GM19351 (cell line): ENCODE results near the gene PAEP.
"Not testable (repeated sequence)": the region's sequence is repeated elsewhere in the genome, so short reads cannot be mapped to it uniquely, and the experiment has no call there.

Experiments
- ATAC-seq: cut with Tn5 transposase; IDR thresholded peaks from one replicate; pipeline ENCODE4 v1.9.1; 2021; ENCODE audit warnings: mild to moderate bottlenecking, moderate library complexity; ENCODE audit not compliant: unreplicated experiment

PAEP gene

DNA sequence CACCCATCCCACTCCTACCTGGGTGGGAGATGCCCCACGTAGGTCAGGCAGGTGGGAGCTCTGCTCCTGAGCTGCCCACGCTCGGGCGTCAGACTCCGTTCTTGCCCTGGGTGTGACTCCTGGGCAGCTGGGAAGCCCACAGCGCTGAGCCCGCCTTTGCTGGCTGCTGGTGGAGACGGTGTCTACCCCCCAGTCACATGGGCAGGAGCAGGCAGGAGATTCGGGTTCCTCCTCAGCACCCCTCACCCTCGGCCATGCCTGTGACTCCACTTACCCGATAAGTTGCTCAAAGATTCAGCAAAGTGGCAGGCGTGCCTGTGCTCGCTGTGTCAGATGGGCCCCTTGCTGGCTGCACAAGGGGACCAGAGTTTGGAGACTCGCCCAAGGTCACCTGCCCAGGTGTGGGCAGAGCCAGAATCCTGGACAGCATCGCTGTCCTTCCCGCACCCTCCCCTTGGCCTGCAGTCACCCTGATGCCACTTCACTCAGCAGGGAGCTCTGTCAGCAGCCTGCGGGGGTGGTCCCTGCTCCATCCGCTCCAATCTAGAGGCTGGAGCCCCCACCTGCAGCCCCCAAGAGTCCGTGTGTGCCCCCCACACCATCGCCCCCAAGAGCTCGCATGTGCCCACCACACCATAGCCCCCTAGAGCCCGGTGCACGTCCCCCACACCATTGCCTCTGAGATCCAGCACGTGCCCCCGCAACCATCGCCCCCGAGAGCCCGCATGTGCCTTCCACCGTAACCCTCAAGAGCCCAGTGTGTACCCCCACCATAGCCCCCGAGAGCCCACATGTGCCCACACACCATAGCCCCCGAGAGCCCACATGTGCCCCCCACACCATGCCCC lies 36.1 kb upstream of the PAEP start:
- no peak for ATAC-seq

DNA sequence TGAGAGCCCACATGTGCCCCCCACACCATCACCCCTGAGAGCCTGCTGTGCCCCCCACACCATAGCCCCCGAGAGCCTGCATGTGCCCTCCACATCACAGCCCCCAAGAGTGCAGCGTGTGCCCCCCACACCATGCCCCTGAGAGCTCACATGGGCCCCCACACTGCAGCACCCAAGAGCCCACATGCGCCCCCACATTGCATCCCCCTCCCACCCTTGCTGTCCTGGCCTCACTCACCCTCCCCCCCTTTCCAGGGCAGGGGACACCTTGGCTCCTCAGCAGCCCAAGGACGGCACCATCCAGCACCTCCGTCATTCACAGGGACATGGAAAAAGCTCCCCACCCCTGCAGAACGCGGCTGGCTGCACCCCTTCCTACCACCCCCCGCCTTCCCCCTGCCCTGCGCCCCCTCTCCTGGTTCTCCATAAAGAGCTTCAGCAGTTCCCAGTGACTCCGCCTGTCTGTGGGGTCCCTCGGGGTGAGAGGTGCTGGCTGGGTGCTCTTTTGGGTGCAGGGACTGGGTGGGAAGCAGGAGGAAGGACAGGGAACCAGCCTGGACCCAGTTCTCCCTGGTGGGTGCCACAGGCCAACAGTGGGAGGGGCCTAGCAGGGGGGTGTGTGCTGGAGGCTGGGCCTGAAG lies 35.3 kb upstream of the PAEP start:
- ATAC-seq, result no peak

DNA sequence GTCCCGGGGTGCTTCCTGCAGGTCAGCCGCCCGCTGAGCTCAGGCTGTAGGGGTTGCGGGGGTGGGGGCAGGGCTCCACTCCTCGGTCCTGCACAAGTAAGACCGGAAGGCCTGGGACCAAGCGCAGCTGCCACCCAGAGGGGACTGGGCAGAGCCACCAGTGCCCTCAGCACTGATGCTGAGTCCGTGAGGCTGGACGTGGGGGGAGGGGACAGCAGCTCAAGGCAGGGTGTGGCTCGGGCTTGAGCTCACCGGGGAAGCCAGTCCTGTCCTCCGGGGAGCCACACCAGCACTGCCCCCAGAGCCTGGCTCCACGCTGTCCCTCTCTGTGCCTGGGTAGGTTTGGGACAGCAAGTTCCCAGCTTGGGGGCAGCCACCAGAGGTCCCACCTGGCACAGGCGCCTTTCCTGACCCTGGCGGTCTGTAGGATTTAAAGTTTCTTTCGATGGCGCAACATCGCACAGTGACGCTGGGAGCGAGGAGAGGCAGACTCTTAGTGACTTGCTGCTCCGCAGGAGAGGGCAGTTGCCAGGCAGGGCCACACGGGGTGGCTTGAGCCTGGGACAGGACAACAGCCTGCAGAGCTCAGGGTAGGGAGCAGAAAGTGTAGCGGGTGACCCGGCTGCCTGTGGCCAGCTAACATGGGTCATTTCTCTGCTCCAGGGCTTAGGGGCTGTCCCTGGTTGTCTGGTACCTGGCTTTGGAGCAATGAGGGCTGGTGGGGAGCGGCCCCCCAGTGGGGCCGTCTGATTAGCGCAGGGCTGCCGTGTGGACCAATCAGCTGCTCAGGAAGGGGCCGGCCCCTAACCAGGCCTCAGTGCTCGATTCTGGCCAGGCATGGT lies 34.6 kb upstream of the PAEP start:
- no peak for ATAC-seq

DNA sequence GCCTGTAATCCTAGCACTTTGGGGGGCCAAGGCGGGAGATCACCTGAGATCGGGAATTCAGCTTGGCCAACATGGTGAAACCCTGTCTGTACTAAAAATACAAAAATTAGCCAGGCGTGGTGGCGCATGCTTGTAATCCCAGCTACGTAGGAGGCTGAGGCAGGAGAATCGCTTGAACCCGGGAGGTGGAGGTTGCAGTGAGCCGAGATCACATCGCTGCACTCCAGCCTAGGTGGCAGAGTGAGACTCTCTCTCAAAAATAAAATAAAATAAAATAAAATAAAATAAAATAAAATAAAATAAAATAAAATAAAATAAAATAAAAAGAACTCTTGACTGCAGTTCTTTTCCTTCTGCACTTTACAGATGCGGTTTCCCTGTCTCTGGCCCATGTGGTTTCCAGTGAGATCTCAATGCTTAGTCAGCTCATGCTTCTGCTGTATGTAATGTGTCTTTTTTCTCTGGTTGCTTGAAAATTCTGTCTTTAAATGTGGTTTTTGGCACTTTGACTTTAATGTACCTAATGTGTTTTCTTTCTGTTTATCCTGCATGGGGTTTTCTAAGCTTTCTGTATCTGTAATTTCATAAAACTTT lies 32.6 kb upstream of the PAEP start:
- ATAC-seq, result not testable (repeated sequence)

DNA sequence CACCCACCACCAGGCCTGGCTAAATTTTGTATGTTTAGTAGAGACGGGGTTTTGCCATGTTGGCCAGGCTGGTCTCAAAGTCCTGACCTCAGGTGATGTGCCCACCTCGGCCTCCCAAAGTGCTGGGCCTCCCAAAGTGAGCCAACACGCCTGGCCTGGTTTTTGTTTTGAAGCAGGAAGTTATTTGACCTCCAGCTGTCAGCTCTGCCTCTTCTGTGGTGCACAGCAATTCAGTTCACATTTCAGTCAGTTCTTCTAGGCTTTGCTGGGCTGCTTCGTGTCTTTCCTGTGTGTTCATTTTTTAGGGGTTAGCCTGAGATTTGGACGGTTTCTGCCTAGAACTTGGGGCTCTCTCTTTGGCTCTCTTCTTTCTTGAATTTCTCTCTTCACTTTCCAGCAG lies 31.4 kb upstream of the PAEP start:
- no peak for ATAC-seq

DNA sequence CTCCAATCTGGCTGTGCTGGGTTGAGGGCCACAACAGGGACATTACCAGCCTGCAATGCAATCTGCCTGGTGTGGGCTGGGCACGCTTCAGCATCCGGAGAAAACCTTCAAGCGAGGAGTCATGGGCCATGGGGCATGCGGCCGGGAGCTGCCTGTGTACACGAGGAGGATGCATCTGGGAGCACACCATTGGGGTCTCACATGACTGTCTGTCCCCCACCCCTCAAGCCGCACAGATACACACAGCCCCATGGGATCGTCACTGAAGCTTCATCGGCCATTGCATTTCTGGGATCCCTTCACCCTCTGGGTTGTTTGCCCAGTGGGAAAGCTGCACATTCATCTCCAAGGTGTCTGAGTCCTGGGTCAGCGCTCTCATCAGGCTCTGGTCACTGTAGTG lies 30.5 kb upstream of the PAEP start:
- no peak for ATAC-seq

DNA sequence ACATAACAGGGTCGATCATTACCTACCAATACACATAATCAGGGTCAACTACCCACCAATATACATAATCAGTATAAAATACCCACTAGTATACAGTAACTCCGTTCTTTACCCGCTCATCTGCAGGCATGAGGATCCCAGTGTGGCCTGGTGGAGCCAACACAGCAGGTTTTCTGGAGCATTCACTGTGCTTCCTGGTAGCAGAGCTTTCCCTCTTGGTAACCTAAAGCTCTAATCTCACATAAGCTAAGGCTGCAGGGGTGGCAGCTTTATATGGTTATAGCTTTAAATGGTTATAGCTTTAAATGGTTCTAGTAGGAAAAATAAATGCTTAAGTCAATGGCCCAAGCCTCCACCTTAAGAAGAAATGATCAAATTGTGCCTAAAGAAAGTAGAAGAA lies 28.4 kb upstream of the PAEP start:
- no peak for ATAC-seq

DNA sequence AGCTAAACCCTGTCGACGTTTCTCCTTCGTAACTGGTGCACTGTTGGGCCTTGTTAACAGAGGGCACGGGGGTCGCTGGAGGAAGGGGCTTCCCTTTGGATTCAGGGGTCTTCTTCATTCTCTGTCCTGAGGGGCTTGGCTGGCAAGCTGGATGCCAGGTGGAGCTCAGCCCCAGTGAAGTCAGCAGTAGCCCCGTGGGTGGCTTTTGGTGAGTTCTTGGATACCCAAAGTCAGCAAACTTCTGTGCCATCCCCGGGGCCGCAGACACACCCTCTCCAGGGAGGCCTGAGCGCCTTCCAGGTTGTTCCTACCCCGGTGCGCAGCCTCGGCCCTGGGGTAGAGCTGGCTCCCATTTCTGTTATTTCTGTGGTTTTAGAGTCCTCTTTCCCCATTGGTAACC lies 27.9 kb upstream of the PAEP start:
- ATAC-seq, result no peak

DNA sequence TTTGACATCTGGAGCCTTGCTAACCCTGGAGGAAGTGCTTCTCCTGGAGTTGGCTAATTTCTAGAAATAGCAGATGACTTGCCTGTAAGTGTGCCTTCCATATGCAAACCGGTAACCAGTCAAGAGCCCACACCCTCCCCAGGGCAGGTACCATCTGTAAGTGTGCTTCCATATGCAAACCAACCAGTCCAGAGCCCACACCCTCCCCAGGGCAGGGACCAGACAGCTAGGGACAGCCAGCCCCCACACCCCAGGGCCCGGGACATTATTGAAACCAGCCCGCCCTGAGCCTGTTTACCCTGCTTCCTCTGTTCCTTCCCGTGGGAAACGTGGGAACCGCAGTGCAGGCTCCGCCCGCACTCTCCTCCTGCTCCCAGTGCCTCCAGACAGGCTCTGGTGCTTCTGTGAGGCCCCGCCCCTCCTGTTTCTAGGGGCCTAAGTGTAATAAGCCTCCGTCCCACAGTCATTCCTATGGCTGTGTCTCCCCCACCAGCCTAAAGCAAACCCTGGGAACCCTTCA lies 27.3 kb upstream of the PAEP start:
- ATAC-seq, result not testable (repeated sequence)

DNA sequence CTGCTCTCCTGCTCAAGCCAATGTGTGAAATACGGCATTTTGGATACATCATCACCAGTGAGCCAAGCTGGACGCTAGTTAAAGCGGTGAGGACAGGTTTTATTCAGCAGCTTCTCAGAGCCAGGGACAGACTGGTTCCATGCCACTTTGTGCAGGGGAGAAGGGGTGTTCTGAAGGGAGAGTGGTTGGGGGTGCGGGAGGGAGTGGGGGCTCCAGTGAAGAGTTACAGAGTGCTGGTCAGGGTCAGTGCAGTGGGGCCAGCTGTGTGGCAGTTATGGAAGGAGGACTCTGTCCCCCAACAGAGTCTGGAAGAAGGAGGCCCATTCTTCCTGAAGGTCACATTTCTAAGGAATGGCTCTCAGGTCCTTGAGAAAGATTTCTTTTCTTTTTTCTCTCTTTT lies 26.7 kb upstream of the PAEP start:
- not testable (repeated sequence) for ATAC-seq

DNA sequence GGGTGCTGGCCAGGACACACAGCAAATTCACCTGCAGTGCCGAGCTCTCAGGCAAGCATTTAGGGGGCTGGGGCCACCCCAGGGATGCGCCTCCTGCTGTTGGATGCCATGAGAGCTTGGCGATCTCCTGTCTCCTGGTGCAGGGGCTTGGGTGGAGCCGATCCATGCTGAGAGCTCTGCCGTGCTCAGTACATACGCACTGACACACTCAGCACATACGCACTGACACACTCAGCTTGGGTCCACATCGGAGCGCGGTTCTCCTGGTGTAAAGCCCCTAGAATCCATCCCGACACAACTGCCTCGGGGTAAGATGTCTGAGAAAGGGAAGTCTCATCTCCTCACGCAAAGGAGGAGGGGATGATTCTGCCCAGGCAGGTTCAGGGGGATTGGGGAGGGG lies 25.9 kb upstream of the PAEP start:
- ATAC-seq, result not testable (repeated sequence)

DNA sequence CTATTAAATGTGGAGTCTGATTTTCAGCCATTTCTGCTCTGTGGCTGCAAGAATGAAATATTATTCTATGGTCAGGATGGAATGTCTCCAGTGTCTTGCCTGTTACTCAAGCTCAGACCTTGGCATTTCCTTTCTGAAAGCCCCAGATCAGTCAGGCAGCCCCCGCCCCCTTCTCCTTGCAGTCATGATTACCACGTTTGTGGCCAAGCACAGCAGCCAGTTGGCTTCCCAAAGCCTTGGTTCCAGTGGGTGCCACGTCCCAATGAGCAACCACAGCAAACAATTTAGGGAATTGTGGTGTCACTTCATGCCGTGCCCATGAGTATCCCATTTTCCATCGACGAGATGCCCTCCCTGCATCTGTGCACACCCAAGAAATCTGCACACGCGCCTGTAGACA lies 25.3 kb upstream of the PAEP start:
- no peak for ATAC-seq

DNA sequence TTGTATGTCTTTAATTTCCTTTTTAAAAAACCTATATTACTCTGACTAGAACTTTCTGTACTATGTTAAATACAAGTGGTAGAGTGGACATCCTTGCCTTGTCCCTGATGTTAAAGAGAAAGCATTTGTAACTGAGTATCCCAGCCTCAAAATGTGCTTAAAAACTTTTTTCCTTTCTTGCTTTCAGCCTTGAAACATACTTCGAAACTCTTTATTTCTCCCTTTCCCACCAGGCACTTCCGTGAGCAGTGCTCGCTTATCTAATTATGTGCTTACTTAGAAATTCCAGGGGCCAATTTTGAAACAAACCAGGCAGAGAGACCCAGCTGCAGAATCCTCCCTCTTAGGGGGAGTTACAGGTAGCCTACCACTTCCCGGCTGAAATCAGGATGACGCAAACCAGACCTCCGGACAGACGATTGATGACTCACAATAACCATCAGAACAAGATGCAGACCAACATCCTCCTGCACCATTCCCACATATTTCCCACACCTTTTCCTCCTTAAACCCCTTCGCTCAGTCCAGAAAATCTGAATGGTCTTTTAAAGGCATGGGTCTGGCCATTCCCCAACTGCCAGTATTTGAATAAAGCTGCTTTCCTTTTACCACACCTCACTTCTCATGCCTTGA lies 18.2 kb upstream of the PAEP start:
- ATAC-seq, result not testable (repeated sequence)

DNA sequence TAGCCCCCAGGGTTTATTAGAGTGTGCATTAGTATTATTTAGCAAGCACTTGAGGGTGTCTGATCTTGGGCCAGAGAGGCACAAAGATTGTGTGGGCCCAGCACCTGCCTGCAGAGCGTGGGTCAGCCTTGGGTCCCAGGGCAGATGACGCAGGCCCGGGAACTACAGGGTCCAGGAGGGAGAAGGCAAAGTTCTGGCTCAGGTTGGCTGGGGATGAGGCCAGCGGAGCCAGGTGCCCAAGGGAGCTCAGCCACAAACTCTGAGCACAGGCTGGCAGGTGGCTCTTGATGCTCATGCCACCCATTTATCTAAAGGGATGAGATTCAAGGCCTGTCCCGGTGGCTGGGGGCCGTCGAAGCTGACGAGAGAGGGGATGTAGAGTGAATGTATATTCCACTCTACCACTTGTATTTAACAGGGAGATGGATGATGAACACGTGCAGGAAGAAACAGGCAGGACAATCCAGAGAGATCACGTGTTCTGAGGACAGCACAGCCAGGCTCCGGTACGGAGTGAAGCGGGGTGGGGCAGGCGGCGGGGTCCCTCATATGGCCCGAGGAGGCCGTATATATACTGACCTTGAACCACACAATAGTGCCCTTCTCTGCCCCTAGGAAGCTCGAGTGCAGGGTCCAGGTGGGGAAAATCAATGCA lies 16.4 kb upstream of the PAEP start:
- ATAC-seq, result no peak

DNA sequence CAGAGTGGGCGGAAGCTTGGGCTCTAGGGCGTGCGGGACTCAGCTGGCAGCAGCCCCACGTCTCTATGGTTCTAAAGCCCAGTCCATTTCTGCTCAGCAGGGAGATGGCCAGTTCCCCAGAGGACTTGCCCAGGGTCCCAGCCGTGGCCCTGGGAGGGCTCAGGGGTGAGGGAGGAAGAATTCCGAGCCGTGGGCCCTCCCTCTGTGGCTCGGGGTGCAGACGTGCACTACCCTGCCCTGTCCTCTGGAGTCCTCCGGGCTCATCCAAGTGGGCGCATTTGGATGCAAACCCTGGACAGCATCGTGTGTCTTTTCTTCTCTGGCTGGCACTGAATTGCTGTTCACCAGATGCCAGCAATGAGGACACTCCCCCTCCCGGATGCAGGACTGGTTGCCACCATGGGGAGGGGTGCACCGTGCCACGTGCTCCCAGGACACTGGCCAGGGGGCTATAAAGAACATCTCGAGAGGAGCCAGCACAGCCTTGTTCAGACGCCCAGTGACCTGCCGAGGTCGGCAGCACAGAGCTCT lies 15.8 kb upstream of the PAEP start, which contains the start of gene OBP2A:
TSS of gene OBP2A (plus strand) at position 481 of the 531 bp plus-strand sequence. CDS start 55 bp downstream, outside the sequence.
- not testable (repeated sequence) for ATAC-seq

DNA sequence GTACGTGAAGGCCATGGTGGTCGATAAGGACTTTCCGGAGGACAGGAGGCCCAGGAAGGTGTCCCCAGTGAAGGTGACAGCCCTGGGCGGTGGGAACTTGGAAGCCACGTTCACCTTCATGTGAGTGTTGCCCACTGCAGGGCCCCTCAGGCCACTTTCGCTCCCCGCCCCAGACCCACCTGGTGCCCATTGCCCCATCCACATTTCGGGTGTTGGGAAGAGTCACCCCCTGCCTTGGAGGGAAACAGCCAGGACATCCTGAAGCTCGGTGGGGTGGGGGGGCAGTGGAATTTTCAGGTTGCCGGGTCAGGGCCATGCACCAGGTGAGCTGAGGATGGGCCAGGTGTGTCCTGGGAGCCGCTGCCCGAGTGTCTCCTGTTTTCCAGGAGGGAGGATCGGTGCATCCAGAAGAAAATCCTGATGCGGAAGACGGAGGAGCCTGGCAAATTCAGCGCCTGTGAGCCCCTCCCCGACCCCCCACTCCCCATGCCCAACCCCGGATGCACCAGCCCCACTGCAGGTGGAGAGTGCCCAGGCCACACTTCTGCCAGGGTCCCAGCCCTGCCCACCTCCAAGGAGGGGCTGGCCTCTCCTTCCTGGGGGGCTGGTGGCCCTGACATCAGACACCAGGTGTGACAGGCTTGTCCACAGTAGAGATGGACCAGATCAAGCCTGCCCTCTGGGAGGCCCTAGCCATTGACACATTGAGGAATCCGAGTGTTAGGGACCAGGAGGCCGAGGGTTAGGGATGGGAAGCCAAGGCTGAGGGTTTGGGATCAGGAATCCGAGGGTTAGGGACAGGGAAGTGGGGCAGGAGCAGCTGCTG lies 14.6 kb upstream of the PAEP start:
- not testable (repeated sequence) for ATAC-seq

DNA sequence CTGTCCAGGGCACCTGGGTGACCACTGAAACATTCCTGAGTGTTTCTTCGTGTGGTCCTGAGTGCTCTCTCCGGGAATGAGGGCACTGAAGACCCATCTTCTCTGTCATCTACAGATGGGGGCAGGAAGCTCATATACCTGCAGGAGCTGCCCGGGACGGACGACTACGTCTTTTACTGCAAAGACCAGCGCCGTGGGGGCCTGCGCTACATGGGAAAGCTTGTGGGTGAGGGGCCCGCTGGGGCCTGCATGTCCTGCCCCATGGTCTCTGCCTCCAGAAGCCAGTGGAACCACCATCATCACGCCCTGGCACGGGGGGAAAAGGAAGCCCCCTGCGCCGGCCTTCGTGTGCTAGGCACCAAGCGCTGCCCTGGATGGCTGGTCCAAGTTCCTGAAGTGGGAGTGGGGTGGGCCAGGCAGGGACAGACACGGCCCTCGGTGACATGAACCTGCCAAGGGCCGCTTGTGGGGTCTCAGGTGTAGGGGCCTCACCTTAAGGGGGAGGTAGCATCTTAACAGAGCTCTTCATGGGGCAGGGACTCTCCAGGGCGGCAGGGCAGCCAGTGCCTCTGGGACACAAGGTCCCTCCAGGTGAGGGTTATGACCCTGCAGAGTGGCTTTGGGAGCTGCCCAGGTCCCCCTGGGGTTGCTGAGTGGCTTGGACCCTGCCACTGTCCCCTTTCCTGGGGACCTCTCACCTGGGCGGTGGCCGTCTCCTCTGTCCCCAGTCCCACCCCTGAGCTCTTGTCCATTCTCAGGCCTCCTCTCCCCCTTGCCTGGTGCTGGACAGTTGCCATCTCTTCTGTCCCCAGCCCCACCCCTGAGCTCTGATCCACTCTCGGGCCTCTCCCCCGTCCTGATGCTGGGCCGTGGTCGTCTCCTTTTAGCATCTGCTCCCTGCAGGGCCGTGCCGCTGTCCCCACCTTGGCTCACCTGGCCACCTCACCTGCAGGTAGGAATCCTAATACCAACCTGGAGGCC lies 13.5 kb upstream of the PAEP start:
- ATAC-seq, result no peak
